GM19025 (cell line): ENCODE measurements around the gene RUFY4.

Experiments
- ATAC-seq: cut with Tn5 transposase; IDR thresholded peaks from one replicate; pipeline ENCODE4 v1.9.1; 2021; ENCODE audit warnings: mild to moderate bottlenecking, low read depth, moderate library complexity; ENCODE audit not compliant: unreplicated experiment

RUFY4 gene

GRCh38 chr2:218068721-218069334 is at the start of gene RUFY4:
TSS of gene RUFY4 (plus strand) at chr2:218069253. CDS start at chr2:218070606, 1,353 bp downstream.
- peak; percentile 81 for ATAC-seq

- no peak for ATAC-seq
Observed at GRCh38 chr2:218019411-218020060, 49.5 kb upstream of the RUFY4 start.

- no peak for ATAC-seq
Observed at GRCh38 chr2:218020281-218020680, 48.8 kb upstream of the RUFY4 start.

- ATAC-seq = no peak
Observed at GRCh38 chr2:218020966-218021535, 48.0 kb upstream of the RUFY4 start.

- no peak for ATAC-seq
Observed at GRCh38 chr2:218021536-218022071, 47.4 kb upstream of the RUFY4 start.

- no peak for ATAC-seq
Observed at GRCh38 chr2:218022131-218022850, 46.8 kb upstream of the RUFY4 start.

GRCh38 chr2:218022851-218023530 is 46.1 kb upstream of the RUFY4 start:
- no peak for ATAC-seq

- ATAC-seq = no peak
Observed at GRCh38 chr2:218023636-218024035, 45.4 kb upstream of the RUFY4 start.

GRCh38 chr2:218024336-218024735 is 44.7 kb upstream of the RUFY4 start:
- no peak for ATAC-seq

- ATAC-seq = no peak
Observed at GRCh38 chr2:218024871-218025270, 44.2 kb upstream of the RUFY4 start.

GRCh38 chr2:218026244-218026643 is 42.8 kb upstream of the RUFY4 start:
- no peak for ATAC-seq

GRCh38 chr2:218026676-218027425 is 42.2 kb upstream of the RUFY4 start:
- ATAC-seq = no peak

GRCh38 chr2:218027426-218028188 is 41.4 kb upstream of the RUFY4 start:
- no peak for ATAC-seq

- no peak for ATAC-seq
Observed at GRCh38 chr2:218028189-218028495, 40.9 kb upstream of the RUFY4 start.

- no peak for ATAC-seq
Observed at GRCh38 chr2:218028562-218029348, 40.3 kb upstream of the RUFY4 start.

- no peak for ATAC-seq
Observed at GRCh38 chr2:218029366-218030360, 39.4 kb upstream of the RUFY4 start.
